ENCODE measurements around the gene RNF10.
"Not testable (repeated sequence)": the region's sequence is repeated elsewhere in the genome, so short reads cannot be mapped to it uniquely, and the experiment has no call there.

Gene RNF10

GRCh38 chr12:120617767-120618166, 83.6 kb downstream of the RNF10 start:
- DNase-seq: not testable (repeated sequence)

- no peak for DNase-seq
These were observed 84.9 kb downstream of the RNF10 start for GRCh38 chr12:120618954-120619615.

GRCh38 chr12:120620624-120621023, 86.5 kb downstream of the RNF10 start:
- DNase-seq: no peak

DNA sequence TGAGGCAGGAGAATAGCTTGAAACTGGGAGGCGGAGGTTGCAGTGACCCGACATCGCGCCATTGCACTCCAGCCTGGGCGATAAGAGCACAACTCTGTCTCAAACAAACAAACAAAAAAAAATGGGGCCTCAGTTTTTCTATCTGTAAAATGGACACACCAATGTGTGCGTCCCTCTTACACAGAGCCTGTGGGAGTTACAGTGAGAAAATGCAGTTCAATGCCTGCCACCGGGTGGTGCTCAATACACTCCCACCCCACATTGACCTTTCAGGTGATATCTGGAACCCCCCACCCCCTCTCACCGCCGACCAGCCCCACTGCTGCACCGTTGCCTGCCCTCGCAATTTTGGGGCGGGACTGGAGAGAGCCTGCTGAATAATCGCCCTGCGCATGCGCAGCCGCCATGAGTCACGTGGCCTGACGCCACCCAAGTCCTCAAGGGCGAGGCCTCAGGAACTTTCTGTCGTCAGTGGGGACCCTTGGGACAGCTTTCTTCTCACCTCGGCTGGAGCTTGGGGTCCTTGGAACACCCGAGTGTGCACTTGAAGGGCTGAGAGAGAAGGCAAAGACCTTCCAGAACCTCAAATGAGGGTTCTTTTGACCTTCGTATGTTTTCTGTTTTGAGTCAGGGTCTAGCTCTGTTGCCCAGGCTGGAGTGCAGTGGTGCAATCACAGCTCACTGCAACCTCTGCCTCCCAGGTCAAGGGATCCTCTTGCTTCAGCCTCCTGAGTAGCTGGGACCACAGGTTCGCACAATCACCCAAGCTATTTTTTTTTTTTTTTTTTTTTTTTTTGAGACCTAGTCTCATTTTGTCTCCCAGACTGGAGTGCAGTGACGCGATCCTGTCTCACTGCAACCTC, 91.6 kb downstream of the RNF10 start:
- DNase-seq: peak; percentile 6 to 20

Measured in activated CD4-positive, alpha-beta T cell treated with anti-CD3 and anti-CD28 coated beads, Interleukin-2, amount 50 U/mL, for 48 hours (primary cell).